Kidney (tissue), 22 donors: ENCODE results near the gene NFKBIL1. TPM values are rescaled to one million over a fixed set of nuclear protein-coding genes. Genes with fewer than 3 reads are reported as not detected.
"Not testable (repeated sequence)": the region's sequence is repeated elsewhere in the genome, so short reads cannot be mapped to it uniquely, and the experiment has no call there.

Experiments
- DNase-seq, 5 donors: peaks; one replicate each; pipeline ENCODE4 v3.0.0-alpha.2; 2013 to 2020
- FAIRE-seq: peaks from 2 replicates; lab custom pipeline; 2012; peaks lifted over from hg19 to GRCh38; lab: Jason Lieb, UNC
- H3K27ac ChIP-seq, 2 donors: one replicate each; pipeline ENCODE4 v1.7.0; 2013; ENCODE audit warnings: low read depth in 2 of 2, low read length in 2 of 2, inconsistent platforms in 1 of 2
- H3K27me3 ChIP-seq: one replicate; pipeline ENCODE4 v1.7.1; 2013; ENCODE audit warnings: low read length, inconsistent platforms; ENCODE audit not compliant: control insufficient read depth, insufficient read depth
- H3K36me3 ChIP-seq, 3 donors: one replicate each; pipeline versions ENCODE4 v1.7.0 to v1.7.1; 2013; ENCODE audit warnings: low read length in 3 of 3, control low read depth in 1 of 3, inconsistent platforms in 1 of 3; ENCODE audit not compliant: insufficient read depth in 3 of 3, control insufficient read depth in 2 of 3
- H3K4me1 ChIP-seq, 3 donors: one replicate each; pipeline versions ENCODE4 v1.7.0 to v1.7.1; 2013; ENCODE audit warnings: low read length in 3 of 3, inconsistent platforms in 1 of 3, low read depth in 1 of 3; ENCODE audit not compliant: control insufficient read depth in 2 of 3, insufficient read depth in 2 of 3
- H3K4me3 ChIP-seq, 3 donors: one replicate each; pipeline versions ENCODE4 v1.7.0 to v1.8.1; 2013; ENCODE audit warnings: low read length in 3 of 3, control low read depth in 1 of 3, inconsistent platforms in 1 of 3
- H3K9ac ChIP-seq, 3 donors: one replicate each; pipeline versions ENCODE4 v1.7.0 to v1.7.1; 2013; ENCODE audit warnings: low read length in 3 of 3, control low read depth in 1 of 3, inconsistent platforms in 1 of 3
- H3K9me3 ChIP-seq, 3 donors: one replicate each; pipeline versions ENCODE4 v1.7.0 to v1.7.1; 2013; ENCODE audit warnings: low read length in 3 of 3, control low read depth in 1 of 3, inconsistent platforms in 1 of 3; ENCODE audit not compliant: control insufficient read depth in 2 of 3, insufficient read depth in 1 of 3
- CTCF ChIP-seq: IDR thresholded peaks from 3 replicates; pipeline ENCODE4 v1.5.1; 2012; ENCODE audit warnings: mild to moderate bottlenecking, moderate library complexity, borderline replicate concordance; ENCODE audit not compliant: insufficient read depth; ENCODE audit errors: extremely low read depth
- intact Hi-C: fragments of 100-400 bp; cut with DNase I; formaldehyde crosslinking; loops from one replicate; pipeline ENCODE4 v1.11.1; 2022
- long read RNA-seq, 10 donors: library from polyadenylated mRNA in 1 of 10; unstranded in 1 of 10; transcript quantifications; one replicate each; pipeline ENCODE4 v2.0.0 and lab custom pipeline, GENCODE V29; 2021 to 2026
- polyA plus RNA-seq: library from polyadenylated mRNA; stranded (reverse); fragments of 350-450 nt; fragmentation: Illumina TruSeq; extraction: RNeasy Lipid Tissue Mini Kit (QIAGEN cat#74804); gene quantifications from one replicate; pipeline ENCODE4 v1.2.3, GENCODE V29; 2014; ENCODE audit warnings: low read depth, low replicate concordance; ENCODE audit not compliant: insufficient read depth
- total RNA-seq: library from RNA; stranded (reverse); fragmentation: NEBNext Ultra II Directional; extraction: Animal tissue kit (Norgen Biotek cat#: 25700); gene quantifications from one replicate; pipeline ENCODE4 v1.2.1, GENCODE V29; 2021
- donor health status: control.
- donor health status: control.
- donor health status: control.
- donor health status: control.
- donor health status: control.
- donor health status: DM: yes; HTN: yes; CAD: no.
- donor health status: Normal renal cell carcinoma (clear cell type).

The NFKBIL1 gene, protein sequence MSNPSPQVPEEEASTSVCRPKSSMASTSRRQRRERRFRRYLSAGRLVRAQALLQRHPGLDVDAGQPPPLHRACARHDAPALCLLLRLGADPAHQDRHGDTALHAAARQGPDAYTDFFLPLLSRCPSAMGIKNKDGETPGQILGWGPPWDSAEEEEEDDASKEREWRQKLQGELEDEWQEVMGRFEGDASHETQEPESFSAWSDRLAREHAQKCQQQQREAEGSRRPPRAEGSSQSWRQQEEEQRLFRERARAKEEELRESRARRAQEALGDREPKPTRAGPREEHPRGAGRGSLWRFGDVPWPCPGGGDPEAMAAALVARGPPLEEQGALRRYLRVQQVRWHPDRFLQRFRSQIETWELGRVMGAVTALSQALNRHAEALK
- total RNA-seq (20.0 TPM), polyA plus RNA-seq (28.2 TPM)
- long read RNA-seq, donor 1, transcript NFKBIL1-203 (4 exons, 1,478 nt), result major isoform, 5 of 7 reads
- long read RNA-seq, donor 1, partial matches to known transcripts, result 0 of 7 reads
- long read RNA-seq, donor 1, other reads (novel, unspliced or antisense), result 0 of 7 reads
- long read RNA-seq, donor 2, transcript NFKBIL1-203 (4 exons, 1,478 nt), result major isoform, 7 of 8 reads
- long read RNA-seq, donor 2, partial matches to known transcripts, result 0 of 8 reads
- long read RNA-seq, donor 2, other reads (novel, unspliced or antisense), result 0 of 8 reads
- long read RNA-seq, donor 3, transcript NFKBIL1-203 (4 exons, 1,478 nt), result major isoform, 10 of 13 reads
- long read RNA-seq, donor 3, partial matches to known transcripts, result 0 of 13 reads
- long read RNA-seq, donor 3, other reads (novel, unspliced or antisense), result 0 of 13 reads
- long read RNA-seq, donor 4, transcript NFKBIL1-203 (4 exons, 1,478 nt), result major isoform, 7 of 7 reads
- long read RNA-seq, donor 4, partial matches to known transcripts, result 0 of 7 reads
- long read RNA-seq, donor 4, other reads (novel, unspliced or antisense), result 0 of 7 reads
- long read RNA-seq, donor 5, result 0 reads
- long read RNA-seq, donor 6, transcript NFKBIL1-201 (4 exons, 1,401 nt), result major isoform, 12 of 24 reads
- long read RNA-seq, donor 6, transcript NFKBIL1-203 (4 exons, 1,478 nt), result major isoform, 12 of 24 reads
- long read RNA-seq, donor 6, partial matches to known transcripts, result 0 of 24 reads
- long read RNA-seq, donor 6, other reads (novel, unspliced or antisense), result 0 of 24 reads
- long read RNA-seq, donor 7, partial matches to known transcripts, result 2 of 14 reads
- long read RNA-seq, donor 7, other reads (novel, unspliced or antisense), result 5 of 14 reads
- long read RNA-seq, donor 8, transcript NFKBIL1-203 (4 exons, 1,478 nt), result major isoform, 6 of 10 reads
- long read RNA-seq, donor 8, partial matches to known transcripts, result 0 of 10 reads
- long read RNA-seq, donor 8, other reads (novel, unspliced or antisense), result 0 of 10 reads
- long read RNA-seq, donor 9, transcript NFKBIL1-203 (4 exons, 1,478 nt), result major isoform, 5 of 7 reads
- long read RNA-seq, donor 9, partial matches to known transcripts, result 0 of 7 reads
- long read RNA-seq, donor 9, other reads (novel, unspliced or antisense), result 0 of 7 reads
- long read RNA-seq, donor 10, transcript NFKBIL1-203 (4 exons, 1,478 nt), result major isoform, 5 of 6 reads
- long read RNA-seq, donor 10, partial matches to known transcripts, result 0 of 6 reads
- long read RNA-seq, donor 10, other reads (novel, unspliced or antisense), result 0 of 6 reads

GRCh38 chr6:31546958-31547726 lies at the start of gene NFKBIL1:
NFKBIL1 (plus strand) TSS chr6:31547608; CDS start chr6:31547695, 87 bp downstream.
- Histone ChIP-seq H3K9me3 (no peaks in the 10 kb centered on the region), H3K4me3 (peak within 1 kb of the TSS; percentile 64 to 89 (median 76)), H3K36me3 (peaks cover 0 to 10% (median 5%) of the 10 kb centered on the region in 3 donors), H3K27me3 (no peaks in the 10 kb centered on the region), H3K27ac (peak within 1 kb of the TSS; percentile 73 to 90), H3K4me1 (peaks cover 0 to 14% (median 10%) of the 10 kb centered on the region in 3 donors), H3K9ac (peak within 1 kb of the TSS; percentile 11 to 87 (median 71))
- TF ChIP-seq CTCF, result peak; percentile 6
- intact Hi-C loops, result no loop called here
- peak; percentile 96 to 99 (median 97) for DNase-seq
- FAIRE-seq, result peak; percentile 51

GRCh38 chr6:31498748-31499147 lies 48.7 kb upstream of the NFKBIL1 start:
- no peak for TF ChIP-seq CTCF
- no peaks in the 10 kb centered on the region for H3K36me3 ChIP-seq
- intact Hi-C loops, result no loop called here
- H3K9me3 ChIP-seq, result no peaks in the 10 kb centered on the region
- FAIRE-seq, result no peak
- H3K4me3 ChIP-seq, result no peak overlapping the region
- no peak overlapping the region for H3K9ac ChIP-seq
- H3K4me1 ChIP-seq, result peaks cover 0 to 3% (median 0%) of the 10 kb centered on the region in 3 donors
- H3K27me3 ChIP-seq, result peaks cover 15% of the 10 kb centered on the region
- peak in 2 of 5 donors; percentile 14 to 24 for DNase-seq
- no peak overlapping the region for H3K27ac ChIP-seq

- H3K4me3 ChIP-seq, intact Hi-C loops, H3K9me3 ChIP-seq, FAIRE-seq, H3K27ac ChIP-seq, H3K4me1 ChIP-seq, DNase-seq, H3K9ac ChIP-seq, H3K36me3 ChIP-seq: not testable (repeated sequence)
- H3K27me3 ChIP-seq, result peaks cover 15% of the 10 kb centered on the region
These were observed 47.8 kb upstream of the NFKBIL1 start for GRCh38 chr6:31499648-31500047.
